Measurements from ENCODE around the gene PDE3B.
"Not testable (repeated sequence)": the region's sequence is repeated elsewhere in the genome, so short reads cannot be mapped to it uniquely, and the experiment has no call there.

PDE3B gene

DNA sequence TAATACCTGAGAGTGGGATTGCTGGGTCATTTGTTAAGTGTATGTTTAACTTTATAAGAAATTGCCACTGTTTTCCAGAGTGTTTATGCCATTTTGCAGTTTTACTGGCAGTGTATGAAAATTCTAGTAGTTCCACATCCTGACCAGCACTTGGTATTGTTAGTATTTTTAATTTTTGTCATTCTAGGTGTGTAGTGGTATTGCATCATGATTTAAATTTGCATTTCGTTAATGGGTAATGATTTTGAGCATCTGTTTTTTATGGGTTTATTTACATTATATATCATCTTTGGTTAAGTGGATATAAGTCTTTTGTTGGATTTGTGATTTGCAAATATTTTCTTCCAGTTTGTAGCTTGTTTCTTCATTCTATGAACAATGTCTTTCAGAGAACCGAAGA lies 34.7 kb downstream of the PDE3B start:
- no peak for DNase-seq

DNA sequence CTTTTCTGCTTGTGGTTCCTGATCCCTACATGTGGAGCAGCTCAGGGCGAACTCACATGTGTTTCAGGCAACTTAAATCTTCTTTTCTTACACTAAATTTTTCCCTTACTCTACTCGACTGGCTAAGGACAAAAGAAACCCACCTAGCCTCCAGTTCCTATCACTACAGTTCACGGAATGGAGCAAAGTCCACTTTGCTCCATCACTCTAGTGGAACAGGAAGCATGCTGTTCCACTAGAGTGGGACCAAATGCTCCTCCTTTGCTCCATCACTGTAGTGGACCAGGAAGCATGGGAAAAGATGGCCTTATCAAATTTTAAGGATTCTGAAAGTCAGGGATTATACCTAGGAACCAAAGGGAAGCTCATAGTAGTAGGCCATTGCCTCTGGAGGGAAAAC lies 36.1 kb downstream of the PDE3B start:
- DNase-seq = no peak

DNA sequence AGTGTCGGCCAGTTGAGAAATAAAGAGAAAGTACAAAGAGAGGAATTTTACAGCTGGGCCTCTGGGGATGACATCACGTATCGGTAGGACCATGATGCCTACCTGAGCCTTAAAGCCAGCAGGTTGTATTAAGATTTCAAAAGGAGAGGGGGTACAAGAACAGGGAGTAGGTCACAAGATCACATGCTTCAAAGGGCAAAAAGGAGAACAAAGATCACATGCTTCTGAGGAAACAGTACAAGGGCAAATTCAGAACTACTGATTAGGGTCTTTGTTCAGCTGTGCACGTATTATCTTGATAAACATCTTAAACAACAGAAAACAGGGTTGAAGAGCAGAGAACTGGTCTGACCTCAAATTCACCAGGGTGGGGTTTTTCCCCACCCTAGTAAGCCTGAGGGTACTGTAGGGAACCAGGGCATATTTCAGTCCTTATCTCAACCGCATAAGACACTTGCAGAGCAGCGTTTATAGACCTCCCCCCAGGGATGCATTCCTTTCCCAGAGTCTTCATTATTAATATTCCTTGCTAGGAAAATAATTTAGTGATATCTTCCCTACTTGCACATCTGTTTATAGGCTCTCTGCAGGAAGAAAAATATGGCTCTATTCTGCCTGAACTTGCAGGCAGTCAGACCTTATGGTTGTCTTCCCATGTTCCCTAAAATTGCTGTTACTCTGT lies 40.8 kb downstream of the PDE3B start:
- DNase-seq = not testable (repeated sequence)

DNA sequence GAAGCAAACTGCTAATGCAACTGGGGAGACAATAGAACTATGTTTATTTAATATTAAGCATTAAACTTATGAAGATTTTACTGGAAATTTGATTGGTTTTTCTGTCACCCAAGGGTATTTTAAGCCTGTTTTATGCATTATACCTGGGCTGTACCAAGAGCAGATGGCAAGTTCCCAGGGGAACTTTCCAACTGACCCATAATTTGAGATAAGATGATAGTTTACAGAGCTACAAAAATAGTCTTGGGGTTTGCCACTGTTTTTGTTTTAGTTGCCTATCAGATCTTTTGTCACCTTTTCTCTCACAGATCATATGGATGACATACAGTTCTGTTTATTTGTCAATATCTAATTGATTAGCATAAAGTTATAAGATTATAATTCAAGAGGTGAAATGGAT lies 43.9 kb downstream of the PDE3B start:
- no peak for DNase-seq

DNA sequence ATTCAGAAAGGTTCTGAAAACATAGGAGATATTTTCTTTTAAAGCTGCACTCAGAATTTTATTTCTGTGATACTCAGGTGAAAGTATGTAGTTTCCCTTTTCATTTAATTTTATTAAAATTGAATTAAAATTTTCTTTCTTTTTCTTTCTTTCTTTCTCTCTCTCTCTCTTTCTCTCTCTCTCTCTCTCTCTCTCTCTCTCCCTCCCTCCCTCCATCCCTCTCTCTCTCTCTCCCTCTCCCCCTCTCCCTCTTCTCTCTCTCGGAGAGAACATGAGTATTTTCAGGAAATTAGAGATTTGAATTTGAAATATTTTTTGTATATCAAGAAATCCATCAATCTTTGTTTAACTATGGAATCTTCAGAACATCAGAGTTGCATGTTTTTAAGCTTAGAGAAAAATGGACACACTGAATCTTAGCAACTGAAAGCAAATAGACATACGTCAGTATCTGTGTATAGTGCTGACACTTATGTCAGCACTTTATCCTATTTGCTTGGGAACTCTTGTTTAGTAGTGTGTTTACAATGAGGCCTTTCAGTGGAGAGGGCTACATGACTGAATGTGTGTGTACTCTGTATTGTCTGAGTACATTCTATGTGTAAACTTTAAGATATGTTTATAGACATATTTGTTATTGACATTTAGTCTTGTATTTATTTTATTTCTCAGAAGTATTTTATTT lies 44.5 kb downstream of the PDE3B start:
- DNase-seq = no peak

DNA sequence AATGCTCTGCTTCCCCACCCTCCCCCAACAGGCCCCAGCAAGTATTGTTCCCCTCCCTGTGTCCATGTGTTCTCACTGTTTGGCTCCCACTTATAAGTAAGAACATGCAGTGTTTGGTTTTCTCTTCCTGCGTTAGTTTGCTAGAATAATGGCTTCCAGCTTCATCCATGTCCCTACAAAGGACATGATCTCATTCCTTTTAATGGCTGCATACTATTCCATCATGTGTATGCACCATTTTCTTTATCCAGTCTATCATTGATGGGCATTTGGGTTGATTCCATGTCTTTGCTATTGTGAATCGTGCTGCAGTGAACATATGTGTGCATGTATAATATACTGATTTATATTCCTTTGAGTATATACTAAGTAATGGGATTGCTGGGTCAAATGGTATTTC lies 52.1 kb downstream of the PDE3B start:
- DNase-seq = not testable (repeated sequence)

DNA sequence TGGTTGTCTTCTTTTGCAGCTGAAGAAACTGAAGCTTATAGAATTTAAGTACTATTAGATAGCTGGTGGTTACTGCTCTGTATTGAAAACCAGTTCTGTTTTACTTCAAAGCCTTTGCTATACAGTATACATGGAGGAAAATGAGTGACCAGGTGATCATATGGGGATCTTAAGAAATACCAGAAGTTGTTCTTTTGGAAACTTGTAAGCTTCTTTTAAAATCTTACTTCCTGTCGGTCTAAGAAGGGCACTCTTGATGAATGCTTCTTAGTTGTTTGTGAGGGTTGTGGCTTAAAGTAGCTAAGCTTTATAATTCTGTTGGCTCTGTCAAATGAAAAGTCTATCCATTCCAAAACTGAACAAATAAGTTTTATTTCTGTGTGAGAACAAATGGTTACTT lies 55.2 kb downstream of the PDE3B start:
- DNase-seq = no peak

DNA sequence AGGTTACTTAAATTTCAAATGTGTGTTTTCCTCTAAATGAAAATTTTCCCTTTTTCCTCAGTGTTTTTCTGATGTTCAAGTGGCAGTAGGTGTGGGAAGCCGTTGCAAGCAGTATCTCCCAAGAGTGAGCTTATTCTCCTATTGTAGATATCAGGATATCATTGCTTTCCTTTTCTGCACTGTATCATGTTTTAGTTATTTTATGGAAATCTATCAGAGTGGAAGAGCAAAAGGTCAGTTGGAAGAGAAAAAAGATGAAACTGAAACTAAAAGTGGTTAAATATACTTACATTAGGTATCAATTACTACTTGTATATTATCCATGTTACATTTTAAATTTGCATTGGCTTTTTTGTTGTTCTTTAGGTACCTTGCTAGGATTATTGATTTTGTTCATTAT lies 57.0 kb downstream of the PDE3B start:
- no peak for DNase-seq

DNA sequence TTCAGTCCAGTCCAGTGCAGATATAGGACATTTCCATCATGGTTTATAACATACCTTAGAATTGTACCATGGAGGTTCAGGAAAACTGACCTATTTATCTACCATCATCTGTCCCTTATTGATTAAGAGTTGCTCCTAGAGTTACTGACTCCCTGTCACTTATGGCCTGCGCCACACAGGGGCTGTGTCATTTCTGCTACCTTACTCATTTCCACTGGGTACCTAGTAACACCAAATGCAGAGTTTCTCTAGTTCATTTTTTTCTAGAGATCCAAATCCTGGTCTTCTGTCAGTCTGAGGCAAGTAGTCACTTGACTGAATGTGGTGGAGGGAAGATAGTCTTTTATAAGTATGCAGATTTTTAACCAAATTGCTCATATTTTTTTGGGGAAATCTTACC lies 59.2 kb downstream of the PDE3B start:
- no peak for DNase-seq

DNA sequence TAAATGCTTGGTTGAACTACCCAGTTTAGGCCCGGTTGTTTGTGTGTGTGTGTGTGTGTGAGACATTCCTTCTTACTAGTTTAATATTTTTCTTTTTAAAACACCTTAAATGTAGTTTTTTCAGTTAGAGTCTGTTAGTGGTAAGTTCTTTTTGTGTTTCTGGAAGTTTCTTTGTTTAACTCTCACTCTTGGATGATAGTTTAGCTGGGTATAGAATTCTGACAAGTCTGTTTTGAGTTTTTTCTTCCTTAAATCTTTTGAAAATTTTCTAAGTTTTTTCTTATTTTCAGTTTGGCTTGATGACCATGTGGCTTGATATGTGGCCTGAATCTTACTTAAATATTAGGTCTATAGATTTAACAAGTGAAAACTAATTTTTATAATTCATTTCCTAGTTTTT lies 60.1 kb downstream of the PDE3B start:
- DNase-seq = no peak

DNA sequence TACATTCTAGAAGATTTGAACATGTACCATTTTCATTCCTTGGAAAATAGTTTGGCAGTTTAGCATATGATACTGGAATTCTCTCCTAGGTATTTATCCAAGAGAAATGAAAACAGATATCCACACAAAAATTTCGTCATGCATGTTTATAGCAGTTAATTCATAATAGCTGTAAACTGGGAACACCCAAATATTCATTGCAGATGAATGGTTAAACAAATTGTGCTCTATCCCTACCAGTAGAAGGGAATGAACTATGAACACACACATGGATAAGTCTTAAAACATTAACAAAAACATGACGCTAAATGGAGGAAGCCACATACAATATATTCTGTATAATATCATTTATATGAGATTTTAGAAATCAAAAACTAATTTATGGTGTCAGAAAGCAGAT lies 61.5 kb downstream of the PDE3B start:
- DNase-seq = no peak

DNA sequence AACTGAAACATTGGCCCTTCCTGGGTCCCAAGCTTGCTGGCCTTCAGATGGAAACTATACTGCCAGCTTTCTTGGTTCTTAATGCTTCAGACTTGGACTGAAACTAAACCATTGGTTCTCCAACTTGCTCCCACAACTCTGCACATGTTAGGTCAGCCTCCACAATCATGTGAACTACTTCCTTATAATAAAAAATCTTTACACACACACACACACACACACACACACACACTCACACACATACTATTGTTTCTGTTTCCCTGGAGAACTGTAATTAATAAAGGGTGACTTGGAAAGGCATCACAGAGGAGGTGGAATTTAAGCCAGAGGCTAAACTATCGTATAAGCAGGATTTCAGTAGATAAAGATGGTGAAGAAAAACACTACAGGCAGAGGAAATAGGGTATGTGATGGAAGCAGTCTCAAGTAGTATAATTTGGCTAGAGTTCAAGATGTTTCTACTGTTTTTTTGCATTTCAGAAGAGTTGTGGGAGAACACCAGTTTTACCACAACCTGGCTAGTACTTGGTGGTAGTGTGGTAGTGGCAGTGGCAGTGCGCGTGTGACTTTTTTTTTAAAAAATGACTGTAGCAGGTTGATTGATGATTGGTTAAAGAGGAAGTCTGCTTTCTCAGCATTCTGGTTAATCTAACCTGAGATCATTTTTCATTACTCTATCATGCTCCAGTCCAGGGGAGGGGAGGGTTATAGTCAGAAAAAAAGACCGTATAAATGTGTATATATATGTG lies 70.1 kb downstream of the PDE3B start:
- no peak for DNase-seq

DNA sequence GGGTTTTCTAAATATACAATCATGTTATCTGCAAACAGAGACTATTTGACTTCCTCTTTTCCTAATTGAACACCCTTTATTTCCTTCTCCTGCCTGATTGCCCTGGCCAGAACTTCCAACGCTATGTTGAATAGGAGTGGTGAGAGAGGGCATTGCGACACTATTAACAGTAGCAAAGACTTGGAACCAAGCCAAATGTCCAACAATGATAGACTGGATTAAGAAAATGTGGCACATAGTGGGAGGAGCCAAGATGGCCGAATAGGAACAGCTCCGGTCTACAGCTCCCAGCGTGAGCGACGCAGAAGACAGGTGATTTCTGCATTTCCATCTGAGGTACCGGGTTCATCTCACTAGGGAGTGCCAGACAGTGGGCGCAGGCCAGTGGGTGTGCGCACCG lies 72.1 kb downstream of the PDE3B start:
- not testable (repeated sequence) for DNase-seq

DNA sequence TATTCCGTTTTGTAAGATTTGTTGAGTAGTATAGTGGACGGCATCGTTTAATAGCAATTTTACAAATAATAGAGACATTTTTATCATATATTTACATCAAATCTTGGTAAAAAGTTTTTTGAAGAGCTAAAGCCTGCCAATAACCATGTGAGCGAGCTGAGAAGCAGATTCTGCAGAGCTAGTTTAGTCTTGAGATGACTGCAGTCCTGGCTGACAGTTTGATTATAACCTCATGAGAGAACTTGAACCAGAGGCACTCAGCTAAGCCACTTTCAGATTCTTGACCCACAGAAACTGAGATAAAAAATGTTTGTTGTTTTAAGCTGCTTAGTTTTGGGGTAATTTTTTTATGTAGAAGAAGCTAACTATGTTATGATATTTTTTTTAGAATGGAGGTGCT lies 78.9 kb downstream of the PDE3B start:
- no peak for DNase-seq

DNA sequence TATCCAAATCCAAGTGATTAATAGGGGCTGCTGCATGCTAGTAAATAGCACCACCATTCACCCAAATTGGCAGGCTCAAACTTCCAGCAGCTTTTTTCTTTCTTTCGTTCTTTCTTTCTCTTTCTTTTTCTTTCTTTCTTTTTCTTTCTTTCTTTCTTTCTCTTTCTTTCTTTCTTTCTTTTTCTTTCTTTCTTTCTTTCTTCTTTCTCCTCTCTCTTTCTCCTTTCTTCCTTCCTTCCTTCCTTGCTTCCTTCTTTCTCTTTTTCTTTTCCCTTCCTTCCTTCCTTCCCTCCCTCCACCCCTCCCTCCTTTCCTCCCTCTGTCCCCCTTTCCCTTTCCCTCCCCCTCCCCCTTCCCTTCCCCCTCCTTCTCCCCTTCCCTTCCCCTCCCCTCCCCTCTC lies 81.5 kb downstream of the PDE3B start:
- DNase-seq = no peak

DNA sequence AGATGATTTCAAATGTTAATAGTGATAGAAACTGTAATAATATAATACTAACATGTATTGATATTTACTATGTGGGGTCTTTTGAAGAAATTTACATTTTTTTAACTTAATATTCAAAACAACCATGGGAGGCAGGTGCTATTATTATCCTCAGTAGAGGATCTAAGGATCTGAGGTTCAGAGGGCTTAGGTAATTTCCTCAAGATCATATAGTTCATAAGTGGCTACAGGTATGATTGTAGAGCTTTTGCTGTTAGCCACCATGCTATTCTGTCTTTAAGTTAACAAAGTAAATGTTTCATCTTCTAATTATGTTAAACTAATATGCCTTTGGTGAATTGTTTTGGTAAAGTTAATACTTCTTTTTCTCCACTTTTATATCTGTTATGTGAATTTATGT lies 83.6 kb downstream of the PDE3B start:
- DNase-seq = no peak

DNA sequence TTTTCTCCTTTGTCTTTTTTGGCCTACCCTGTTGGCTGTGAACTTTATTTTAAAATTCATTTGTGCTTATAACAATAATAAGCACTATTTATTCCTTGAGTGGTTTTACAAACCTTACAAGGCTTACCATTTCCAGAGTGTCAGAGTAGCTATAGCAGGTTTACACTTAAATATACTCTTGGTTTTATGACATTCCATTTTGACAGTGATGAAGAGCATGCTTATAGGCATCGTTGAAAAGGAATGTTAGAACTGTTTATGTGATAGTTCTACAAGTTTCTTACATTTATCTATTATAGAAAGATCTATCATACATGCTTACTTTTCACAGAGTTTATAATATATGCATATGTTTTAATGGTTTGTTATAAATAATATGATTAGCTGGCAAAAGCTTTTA lies 84.1 kb downstream of the PDE3B start:
- DNase-seq = no peak

DNA sequence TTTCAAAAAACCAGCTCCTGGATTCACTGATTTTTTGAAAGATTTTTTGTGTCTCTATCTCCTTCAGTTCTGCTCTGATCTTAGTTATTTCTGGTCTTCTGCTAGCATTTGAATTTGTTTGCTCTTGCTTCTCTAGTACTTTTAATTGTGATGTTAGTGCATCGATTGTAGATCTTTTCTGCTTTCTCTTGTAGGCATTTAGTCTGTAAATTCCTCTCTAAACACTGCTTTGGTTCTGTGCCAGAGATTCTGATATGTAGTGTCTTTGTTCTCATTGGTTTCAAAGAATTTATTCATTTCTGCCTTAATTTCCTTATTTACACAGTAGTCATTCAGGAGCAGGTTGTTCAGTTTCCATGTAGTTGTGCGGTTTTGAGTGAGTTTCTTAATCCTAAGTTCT lies 96.9 kb downstream of the PDE3B start:
- not testable (repeated sequence) for DNase-seq

DNA sequence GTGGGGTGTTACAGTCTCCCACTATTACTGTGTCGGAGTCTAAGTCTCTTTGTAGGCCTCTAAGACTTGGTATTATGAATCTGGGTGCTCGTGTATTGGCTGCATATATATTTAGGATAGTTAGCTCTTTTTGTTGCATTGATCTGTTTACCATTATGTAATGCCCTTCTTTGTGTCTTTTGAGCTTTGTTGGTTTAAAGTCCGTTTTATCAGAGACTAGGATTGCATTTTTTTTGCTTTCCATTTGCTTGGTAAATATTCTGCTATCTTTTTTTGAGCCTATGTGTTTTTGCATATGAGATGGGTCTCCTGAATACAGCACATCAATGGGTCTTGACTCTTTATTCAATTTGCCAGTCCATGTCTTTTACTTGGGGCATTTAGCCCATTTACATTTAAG lies 97.6 kb downstream of the PDE3B start:
- DNase-seq = no peak

DNA sequence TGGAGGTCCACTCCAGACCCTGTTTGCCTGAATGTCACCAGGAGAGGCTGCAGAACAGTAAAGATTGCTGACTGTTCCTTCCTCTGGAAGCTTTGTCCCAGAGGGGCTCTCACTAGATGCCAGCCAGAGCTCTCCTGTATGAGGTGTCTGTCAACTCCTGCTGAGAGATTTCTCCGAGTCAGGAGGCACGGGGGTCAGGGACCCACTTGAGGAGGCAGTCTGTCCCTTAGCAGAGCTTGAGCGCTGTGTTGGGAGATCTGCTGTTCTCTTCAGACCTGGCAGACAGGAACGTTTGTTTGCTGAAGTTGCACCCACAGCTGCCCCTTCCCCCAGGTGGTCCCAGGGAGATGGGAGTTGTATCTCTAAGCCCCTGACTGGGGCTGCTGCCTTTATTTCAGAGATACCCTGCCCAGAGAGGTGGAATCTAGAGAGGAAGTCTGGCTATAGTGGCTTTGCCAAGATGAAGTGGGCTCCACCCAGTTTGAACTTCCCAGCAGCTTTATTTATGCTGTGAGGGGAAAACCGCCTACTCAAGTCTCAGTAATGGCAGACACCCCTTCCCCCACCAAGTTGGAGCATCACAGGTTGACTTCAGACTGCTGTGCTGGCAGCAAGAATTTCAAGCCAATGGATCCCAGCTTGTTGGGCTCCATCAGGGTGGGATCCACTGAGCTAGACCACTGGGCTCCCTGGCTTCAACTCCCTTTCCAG lies 99.4 kb downstream of the PDE3B start:
- DNase-seq = no peak

DNA sequence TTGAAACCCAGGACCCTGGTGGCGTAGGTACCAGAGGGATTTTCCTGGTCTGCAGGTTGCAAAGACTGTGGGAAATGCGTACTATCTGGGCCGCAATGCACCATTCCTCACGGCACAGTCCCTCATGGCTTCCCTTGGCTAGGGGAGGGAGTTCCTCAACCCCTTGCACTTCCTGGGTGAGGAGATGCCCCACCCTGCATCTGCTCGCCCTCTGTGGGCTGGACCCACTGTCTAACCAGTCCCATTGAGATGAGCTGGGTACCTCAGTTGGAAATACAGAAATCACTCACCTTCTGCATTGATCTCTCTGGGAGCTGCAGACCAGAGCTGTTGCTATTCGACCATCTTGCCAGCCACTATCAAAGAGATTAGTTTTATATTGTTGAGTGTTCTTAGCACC lies 100.1 kb downstream of the PDE3B start:
- not testable (repeated sequence) for DNase-seq

DNA sequence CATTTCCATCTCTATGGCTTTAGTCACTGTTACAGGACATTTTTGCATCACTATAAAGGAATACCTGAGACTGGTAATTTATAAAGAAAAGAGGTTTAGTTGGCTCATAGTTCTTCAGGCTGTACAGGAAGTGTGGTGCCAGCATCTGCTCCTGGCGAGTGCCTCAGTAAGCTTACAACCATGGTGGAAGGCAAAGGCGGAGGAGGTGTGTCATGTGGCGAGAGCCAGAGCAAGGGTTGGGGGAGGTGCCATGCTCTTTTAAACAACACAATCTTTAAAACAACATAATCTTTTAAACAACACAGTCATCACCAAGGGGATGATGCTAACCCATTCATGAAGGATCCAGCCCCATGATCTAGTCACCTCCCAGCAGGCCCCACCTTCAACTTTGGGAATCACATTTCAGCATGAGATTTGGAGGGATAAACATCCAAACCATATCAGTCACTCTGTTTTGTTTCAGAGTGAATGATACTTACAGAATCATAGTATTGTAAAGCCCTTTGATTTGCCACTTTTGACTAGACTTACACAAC lies 103.3 kb downstream of the PDE3B start:
- DNase-seq = no peak

DNA sequence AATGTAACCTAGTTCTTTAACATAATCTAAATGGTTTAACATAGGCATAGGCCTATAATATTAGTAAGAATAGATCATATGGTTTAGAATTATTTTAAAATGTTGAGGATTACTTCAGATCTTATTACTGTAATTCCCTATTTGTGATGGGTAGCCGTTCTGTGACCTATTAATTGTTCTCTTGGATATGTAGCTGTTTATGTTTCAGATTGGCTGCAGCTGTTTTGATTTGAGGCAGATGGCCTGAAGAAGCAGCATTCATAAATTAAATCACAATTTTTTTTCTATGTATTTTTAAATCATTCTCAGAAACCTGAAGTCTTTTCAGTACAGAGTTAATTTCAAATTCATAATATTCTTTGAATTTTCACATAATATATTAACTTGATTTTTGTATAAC lies 104.5 kb downstream of the PDE3B start:
- no peak for DNase-seq

All from NCI-H526 (cell line).